ENCODE results near the gene ZNF862.

Gene ZNF862

GRCh38 chr7:149839933-149840332 lies 1.8 kb downstream of the ZNF862 start:
- DNase-seq (ENCODE audit: low spot score): no peak
- no peak for TF ChIP-seq CTCF (IDR thresholded peaks at IDR 0.05; ENCODE audit: extremely low read depth, missing control alignments)

- TF ChIP-seq CTCF (IDR thresholded peaks at IDR 0.05; ENCODE audit: extremely low read depth, missing control alignments): no peak
- DNase-seq (ENCODE audit: low spot score): no peak
Measured at GRCh38 chr7:149843566-149843965, 5.4 kb downstream of the ZNF862 start.

- no peak for DNase-seq (ENCODE audit: low spot score)
- TF ChIP-seq CTCF (IDR thresholded peaks at IDR 0.05; ENCODE audit: extremely low read depth, missing control alignments): no peak
Measured at GRCh38 chr7:149844445-149844844, 6.3 kb downstream of the ZNF862 start.

- DNase-seq (ENCODE audit: low spot score): no peak
- TF ChIP-seq CTCF (IDR thresholded peaks at IDR 0.05; ENCODE audit: extremely low read depth, missing control alignments): no peak
Measured at GRCh38 chr7:149845257-149845980, 7.2 kb downstream of the ZNF862 start.

- no peak for DNase-seq (ENCODE audit: low spot score)
- no peak for TF ChIP-seq CTCF (IDR thresholded peaks at IDR 0.05; ENCODE audit: extremely low read depth, missing control alignments)
Measured at GRCh38 chr7:149846021-149846420, 7.8 kb downstream of the ZNF862 start.

- TF ChIP-seq CTCF (IDR thresholded peaks at IDR 0.05; ENCODE audit: extremely low read depth, missing control alignments): no peak
Measured at GRCh38 chr7:149846436-149847046, 8.4 kb downstream of the ZNF862 start.

GRCh38 chr7:149849174-149849573 lies 11.0 kb downstream of the ZNF862 start:
- TF ChIP-seq CTCF (IDR thresholded peaks at IDR 0.05; ENCODE audit: extremely low read depth, missing control alignments): no peak
- no peak for DNase-seq (ENCODE audit: low spot score)

More at GRCh38 chr7:149846436-149847046, 8.4 kb downstream of the ZNF862 start:
- DNase-seq (ENCODE audit: low spot score): no peak

Measured in GM20000 (cell line).